ENCODE data around the gene SEMA6A. TPM values are rescaled to one million over a fixed set of nuclear protein-coding genes. Genes with fewer than 3 reads are reported as not detected.
"Not testable (repeated sequence)": the region's sequence is repeated elsewhere in the genome, so short reads cannot be mapped to it uniquely, and the experiment has no call there.

The SEMA6A gene
- total RNA-seq, 1 donor from 2014 or later: 37.8 TPM

DNA sequence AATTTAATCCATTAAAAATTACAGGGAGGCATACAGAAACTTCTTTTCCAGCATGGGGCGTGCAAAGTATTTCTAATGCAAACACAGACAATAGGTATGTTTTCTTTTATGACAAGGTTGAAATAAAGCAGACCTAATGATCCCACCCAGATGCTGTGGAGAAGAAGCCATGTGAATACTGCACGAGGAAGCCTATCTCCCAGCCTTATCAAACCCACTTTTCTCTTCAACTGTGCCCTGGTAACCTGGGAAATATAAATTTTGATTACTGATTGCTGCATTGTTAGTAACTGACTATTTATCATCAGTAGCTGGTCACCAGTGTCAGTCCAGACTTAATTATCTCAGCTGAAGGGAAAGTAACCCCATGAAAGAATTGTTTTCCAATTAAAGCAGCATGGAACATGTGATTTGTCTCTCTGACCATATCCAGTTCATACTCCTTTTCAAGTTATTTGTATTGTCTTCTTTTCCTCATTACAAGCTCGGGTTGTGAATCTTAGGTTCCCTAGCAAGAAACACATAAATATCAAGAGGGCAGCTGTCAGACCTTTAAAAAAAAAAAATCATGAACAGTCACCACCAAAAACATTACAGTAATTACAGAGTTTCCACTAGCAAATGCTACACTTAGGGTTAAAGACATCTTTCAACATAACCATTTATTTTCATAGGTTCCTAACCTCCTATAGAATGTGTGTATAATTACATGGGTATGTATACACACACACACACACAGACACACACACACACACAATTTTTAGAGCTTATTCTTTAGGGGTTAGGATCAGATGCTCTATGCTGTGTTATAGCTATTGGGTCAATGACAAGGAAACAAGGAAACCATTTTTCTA lies 50.3 kb downstream of the SEMA6A start:
- no peak for DNase-seq (ENCODE audit: low spot score)

DNA sequence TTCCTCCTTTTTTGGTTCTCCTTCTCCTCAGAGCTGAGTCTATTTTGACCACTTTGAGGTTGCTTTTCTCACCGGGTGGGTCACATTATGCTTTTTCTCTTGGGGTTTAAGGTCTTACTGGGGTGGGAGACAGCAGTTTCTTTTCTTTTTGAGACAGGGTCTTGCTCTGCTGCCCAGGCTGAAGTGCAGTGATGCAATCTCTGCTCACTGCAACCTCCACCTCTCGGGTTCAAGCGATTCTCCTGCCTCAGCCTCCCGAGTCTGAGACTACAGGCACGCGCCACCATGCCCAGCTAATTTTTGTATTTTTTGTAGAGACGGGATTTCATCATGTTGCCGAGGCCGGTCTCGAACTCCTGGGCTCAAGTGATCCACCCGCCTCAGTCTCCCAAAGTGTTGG lies 51.4 kb downstream of the SEMA6A start:
- DNase-seq (ENCODE audit: low spot score): not testable (repeated sequence)

DNA sequence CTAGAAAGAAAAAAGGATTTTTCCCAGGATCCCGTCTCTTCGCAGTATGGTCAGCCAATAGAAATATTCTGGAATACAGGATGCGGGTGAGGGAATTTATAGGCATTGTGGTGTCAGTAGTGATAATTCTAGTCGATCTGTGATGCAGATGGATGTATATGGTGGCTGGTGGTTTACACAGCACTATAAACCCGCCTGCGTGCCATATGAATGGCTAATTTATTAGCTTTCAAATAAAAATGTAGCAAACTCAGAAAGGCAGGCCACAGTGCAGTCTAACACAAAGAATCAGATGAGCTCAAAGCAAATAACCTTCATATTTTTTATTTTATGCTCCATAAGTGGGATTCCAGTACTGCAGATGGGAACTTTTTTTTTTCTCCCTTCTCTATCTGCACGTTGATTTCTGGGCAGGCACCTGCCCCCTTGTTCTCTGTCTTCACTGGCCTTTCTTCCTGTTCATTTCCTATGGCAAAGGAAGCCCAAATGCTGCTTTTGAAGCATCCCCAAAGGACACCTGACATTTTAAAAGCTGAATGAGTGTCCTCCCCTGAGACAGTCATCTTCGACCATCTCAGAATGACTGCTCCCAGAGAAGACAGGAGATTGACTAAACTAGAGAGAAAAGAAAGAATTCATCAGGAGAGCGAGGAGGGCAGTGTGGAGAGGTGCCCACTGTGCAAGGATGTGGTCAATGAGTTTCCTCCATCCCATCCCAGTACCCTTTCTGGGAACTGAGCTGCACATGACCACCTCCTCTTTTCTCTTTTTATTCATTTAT lies 52.1 kb downstream of the SEMA6A start:
- DNase-seq (ENCODE audit: low spot score): no peak

DNA sequence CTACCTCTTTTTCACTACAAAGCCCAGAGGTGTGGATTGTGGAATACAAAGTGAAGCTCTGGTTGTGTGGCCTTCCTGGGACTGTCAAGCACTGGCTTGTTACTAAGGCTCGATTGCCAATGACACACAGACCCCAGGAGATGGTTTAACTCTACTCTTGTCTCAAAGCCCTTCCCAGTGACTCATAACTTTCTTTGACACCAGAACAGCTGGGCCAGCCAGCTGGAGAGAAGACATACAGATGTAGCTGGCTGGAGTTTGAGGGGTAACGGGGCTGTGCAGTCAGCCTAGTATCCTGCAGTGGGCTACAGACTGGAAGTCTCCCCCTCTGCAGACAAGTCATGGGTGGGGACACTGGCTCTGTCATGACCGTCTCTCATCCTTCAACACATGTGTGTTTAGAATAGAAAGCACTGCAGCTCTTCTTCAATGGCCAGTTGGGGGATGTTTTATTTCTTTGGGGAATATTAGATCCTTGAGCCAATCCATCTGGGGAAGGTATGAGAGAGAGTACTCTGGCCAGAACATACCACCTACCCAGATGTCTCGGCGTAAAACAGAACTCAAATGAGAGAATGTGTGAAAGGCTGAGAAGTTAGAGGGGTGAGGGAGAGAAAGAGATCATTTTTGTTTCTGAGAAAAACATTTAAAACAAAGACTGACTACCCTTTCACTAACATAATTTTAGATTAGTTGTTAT lies 53.3 kb downstream of the SEMA6A start:
- DNase-seq (ENCODE audit: low spot score): no peak

DNA sequence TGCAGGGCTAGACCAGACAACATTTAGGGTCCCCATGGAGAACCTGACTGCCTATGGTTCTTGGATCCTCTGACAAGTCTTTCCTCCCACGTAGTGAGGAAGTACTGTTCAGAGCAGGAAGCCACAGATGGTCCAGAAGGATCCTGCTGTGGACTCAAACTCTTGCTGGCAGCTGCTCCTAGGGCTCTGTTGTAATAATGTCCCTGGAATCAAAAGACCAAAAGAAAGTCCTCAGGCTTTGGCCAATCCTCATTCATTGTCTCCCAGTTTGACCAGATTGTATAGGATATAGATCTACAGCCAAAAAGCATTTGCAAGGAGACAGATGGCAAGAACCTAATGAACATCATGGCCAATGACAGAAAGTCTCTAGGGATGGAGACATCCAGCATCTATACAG lies 53.9 kb downstream of the SEMA6A start:
- DNase-seq (ENCODE audit: low spot score): no peak

DNA sequence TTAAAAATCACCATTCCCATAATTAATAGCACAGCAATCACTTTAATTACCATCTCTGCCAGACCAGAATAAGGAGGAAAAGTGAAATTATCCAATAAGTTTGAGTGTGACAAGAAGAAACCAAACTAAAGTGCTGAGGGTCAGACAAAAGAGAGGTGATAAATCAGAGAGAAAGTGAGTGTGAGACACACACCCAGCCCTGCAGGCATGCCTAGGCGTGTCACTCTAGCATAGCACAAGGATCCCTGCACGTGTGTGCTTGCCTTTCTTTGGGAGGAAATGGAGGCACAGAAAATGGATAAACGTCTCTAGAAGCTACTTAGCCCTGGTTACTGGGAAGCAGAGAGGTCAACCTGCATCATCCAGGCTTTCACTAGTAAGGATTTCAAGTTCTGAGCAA lies 56.2 kb downstream of the SEMA6A start:
- peak; percentile 51 for DNase-seq (ENCODE audit: low spot score)

DNA sequence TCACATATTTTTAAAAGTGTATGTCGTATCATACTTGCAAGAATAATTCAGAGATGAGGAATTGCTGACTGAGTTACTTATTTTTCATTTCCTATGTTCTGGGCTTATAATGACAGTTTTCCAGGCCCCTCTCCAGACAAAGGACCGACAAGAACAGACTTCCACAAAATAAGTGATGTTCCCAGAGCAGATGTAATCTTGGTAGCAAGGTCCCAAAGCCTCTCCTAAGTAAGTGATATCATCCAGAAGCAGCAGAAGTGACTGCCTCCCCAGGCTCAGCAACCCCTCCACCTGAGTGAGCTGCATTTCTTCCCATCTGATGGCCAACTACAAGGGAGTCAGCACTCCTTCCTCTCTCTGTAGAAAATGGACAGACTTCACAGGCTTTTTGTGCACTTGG lies 57.1 kb downstream of the SEMA6A start:
- DNase-seq (ENCODE audit: low spot score): no peak

DNA sequence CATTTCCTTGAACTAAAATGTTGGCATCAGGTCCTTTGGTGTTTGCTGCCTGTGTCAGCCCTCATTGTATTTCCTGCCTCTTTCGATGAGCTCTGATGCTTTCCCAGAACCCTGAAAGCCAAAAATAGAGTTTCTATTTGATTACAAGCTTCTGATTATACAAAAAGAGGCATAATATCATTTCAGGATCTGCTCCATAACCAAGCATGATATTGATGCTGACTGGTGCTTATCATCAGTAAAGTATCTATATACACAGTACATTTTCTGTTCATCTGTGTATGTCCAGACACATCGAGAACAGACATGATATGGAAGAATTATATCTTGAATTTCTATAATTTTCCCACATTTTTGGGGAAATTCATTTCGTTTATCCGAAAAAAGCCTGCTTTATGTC lies 58.6 kb downstream of the SEMA6A start:
- DNase-seq (ENCODE audit: low spot score): no peak

DNA sequence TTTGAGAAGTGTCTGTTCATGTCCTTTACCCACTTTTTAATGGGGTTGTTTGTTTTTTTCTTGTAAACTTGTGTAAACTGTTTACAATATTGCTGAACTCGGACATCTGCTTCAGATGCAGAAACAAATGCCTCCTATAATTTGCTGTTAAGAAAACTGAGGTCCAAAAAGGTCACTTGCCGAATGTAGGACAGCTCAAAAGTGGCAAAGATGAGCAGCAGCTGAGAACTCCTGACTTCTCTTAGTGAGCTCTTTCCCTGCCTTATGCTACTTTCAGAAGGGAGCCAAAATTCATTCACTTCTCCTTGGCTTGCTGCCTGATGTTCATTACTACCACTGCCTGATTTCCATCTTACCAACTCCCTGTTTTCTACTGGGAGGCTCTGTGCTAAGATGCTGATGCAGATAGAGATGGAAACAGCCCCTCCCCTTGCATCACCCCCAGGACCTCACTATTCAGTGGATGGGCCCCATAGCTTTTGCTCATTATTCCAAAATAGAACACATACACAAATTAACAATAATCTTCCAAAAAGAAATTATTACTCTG lies 60.1 kb downstream of the SEMA6A start:
- no peak for DNase-seq (ENCODE audit: low spot score)

DNA sequence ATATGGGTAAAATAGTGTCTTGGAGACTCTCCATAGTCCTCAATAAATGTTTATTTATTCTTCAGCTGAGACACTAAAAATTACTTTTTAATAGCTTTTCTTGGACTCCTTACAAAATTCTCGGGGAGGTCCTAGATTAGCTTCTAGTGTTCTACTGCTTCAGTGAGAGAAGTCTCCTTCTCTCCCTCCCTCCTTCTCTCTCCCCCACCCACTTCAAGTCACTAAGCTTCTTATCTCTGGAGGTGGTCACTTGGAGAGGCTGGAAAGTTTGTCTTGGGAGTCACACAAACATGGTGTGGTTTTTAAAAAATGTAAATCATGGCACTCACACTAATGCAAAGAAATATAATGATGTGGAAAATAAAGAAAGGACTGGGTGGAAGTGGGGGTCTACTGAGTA lies 64.1 kb downstream of the SEMA6A start:
- DNase-seq (ENCODE audit: low spot score): no peak

DNA sequence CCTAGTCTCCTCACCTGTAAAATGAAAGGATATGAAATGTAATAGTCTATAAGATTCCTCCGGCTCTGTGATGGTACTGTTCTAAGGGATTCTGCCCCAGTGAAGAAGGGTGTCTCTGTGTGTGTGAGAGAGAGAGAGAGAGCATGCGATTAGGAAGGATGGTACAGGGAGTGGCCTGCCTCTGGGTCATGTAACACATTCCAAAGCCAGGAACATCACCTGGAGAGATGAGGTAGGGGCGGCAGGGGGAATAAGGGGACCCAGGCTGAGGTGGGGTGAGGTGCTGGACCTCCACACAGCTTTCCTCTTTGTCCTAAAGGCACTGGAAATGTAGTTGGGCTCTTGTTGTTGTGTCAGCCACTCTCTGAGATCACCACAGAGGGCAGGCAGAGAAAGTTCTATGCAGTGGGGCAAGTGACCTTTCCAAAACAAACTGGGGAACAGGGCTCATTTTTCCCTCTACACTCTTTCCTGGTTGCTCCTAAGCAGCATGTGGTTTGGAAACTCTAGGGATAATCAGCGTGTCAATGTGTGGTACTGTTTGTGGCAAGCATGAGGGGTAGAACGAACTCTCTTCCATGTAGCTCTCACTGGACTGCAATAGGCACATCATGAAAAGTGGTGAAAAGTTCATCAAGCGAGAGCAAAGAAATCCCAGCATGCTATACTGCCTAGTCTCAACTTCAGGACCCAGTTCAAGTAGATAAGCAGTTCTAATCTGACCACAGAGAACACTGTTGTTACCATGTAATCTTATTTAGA lies 65.0 kb downstream of the SEMA6A start:
- DNase-seq (ENCODE audit: low spot score): no peak

DNA sequence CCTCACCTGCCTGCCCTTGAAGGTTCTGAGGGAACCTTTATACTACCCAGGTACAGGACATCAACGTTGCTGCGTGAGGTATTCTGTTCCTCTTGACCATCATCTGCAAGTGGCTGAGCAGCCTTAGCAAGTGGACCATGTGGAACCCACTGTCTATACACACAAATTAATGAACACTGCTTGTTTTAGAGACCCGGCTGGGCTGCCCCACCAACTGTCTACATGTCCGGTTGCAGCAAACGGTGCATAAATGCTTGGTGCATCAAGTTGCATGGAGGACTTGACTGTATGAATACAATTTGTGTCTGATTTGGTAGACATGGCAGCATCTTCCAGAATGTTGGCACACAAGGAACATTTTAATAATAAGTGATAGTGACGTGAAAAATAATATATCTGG lies 65.8 kb downstream of the SEMA6A start:
- no peak for DNase-seq (ENCODE audit: low spot score)

DNA sequence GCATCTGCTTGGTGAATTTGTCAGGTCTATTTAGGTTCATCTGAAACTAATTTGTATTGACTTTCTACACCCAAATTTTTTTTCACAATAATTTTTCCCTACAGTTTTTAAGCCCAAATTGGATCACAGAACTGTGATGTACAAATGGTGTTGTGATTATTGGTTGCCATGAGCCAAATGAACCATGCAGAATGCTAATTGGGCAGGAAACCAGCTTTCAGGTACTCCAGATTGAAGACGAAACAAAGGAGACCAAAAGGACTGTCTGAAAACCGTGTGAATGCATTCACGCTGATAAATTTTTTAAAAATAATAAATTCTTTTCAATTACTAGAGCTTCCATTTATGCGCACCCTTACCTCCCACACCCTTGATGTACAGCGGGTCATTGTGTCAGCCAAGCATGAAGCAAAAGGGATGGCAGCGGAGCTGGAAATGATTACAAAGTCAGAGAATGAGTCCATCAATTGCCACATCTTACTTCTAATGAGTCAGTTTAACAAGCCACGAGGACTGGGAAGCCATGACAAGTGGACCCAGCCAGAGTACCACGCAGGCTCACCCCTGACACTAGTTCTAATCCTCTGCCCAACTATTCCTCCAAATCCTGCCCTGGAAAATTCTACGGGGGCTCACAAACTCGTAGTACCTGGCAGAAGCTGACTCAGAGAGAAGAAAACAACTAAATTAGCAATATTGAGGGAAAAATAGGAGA lies 66.5 kb downstream of the SEMA6A start:
- no peak for DNase-seq (ENCODE audit: low spot score)

DNA sequence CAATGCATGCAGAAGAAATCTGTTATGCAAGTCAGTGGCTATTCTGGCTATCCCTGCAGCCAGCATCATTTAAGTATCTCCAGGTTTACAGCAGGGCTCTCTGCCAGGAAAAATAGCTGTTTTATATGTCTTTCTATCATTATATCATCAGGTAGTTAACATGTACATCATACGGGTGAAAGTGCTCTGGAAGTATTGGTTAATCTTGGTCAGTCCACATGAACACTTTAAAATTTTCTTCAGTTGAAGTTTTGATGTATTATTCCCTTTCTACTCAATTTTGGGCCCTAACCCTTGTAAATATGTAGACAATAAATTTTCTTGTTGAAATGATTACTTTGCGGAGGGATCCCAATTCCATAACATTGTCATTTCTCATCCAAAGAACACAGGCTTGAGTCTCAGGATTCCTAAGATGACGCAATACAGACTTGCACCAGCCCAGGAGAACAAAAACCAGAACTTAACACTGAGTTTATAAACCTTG lies 67.5 kb downstream of the SEMA6A start:
- peak; percentile 53 for DNase-seq (ENCODE audit: low spot score)

DNA sequence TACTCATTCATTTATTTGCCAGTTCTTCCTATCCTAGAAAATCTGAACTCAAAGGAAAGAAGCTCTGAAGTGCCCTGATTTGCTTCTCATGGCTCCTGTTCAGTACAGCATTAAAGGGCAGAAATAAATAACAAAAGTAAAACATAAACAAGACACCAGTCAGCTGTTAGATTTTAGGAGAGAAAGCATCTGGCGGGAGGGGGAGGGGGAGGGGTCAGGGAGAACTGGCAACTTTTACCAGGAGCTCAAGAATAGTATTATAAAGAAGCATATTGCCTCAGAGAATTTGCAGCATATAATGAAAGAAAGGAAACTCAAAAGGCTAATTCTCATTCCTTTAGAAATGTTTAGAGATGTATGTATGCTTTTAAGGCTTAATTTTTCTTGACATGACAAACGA lies 68.1 kb downstream of the SEMA6A start:
- no peak for DNase-seq (ENCODE audit: low spot score)

DNA sequence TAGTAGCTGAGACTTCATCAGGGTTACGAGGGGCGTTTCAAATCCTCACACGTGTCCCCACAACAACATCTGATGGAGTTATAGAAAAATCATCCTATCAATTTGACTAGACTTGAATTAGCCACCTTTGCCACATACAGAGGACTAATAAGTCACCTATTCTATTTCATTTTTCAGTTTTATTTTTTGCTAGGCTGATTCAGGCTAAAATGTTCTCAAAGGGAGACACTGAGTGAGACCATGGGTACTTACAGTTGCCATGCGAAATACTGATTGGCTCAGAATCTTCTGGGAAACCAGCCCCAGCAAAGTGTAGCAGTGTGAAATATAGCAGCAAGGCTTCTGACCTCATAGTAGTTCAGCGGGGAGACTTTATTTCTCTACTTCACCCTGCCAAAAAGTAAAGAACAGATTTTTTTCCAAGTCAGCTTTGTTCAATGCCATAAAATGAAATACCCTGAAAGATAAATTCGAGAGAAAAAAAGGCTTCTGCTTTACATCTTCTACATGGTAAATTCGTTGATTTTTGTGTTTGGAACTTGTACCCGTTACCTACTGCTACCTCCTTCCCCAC lies 69.9 kb downstream of the SEMA6A start:
- no peak for DNase-seq (ENCODE audit: low spot score)

DNA sequence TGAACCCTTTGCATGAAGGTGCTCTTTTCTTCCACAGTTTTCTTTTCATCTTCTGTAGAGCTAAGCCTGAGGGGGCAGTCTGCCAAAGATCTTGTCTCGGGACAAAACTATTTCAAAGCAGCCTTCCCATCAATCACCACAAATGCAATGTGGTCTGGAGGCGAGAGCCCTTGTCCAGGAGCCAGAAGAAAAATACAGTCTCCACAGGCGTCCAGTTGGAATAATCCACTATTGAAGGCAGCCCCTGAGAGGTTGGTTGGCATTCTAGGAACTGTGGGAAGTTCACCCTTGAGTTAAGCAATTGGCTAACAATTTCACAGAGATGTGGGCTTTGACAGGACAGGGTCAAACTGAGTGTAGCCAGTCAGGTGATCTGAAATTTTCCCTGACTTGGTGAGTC lies 72.0 kb downstream of the SEMA6A start:
- no peak for DNase-seq (ENCODE audit: low spot score)

DNA sequence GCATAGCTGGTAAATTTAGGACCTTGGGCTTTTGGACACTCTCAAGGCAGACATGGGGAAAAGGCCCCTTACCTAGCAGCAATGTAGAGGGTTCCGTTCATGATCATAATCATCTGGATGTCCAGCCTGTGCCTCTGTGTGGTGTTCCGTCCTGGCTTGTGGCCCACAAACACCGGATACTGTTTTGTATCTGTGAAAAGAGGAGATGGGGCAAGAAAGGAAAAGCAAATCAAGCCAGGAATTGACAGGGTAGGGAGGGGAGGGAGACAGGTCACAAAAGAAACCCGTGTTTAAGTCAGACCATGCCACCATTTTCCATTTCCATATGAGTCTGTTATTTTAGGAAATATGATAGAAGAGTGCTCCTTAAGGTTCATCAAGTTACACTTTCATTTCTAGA lies 72.5 kb downstream of the SEMA6A start:
- no peak for DNase-seq (ENCODE audit: low spot score)

DNA sequence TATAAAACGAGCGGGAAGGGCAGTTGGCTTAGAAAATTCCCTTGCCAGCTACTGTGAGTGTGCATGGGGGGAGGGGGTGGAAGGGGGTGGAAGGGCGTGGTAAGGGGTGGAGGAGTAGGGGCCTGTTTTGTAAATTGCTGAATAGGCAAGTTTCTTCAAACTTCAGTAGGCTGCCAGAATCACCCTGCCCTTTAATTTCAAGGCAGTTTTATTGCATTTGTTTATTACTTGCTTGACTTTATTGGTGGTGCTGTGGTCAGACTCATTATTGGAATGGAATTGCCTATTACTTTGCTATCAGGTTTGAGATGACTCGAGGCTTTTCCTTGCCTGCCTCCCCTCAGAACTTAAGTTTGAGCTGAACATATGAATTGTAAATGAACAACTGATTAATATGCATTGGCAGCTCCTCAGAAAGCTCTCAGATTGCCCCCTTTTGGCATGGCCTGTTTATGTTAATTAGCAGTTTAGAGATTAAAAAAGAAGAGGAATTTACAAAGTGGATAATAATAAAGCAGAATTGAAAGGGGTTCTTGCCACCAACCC lies 76.0 kb downstream of the SEMA6A start:
- no peak for DNase-seq (ENCODE audit: low spot score)

DNA sequence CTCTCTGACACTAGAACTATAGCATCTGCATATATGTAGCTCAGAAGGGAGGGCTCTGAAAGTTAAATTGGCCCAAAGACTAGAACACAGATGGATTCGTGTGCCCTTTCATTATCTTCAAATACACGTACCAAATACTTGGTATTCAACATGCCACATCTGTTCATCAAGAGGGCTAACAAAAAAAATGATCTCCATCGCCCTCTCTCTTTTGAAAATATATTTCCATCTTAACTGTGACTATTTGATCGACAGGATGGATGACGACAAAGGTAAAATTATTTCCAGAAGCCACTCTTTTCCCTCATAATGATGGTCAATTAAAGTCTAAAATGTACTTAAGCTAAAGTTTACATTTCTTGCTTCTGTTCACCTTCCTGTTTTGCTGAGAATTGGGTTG lies 77.0 kb downstream of the SEMA6A start:
- no peak for DNase-seq (ENCODE audit: low spot score)
